ENCODE measurements around the gene CEMIP. TPM values are rescaled to one million over a fixed set of nuclear protein-coding genes. Genes with fewer than 3 reads are reported as not detected.

The CEMIP gene
- total and polyA plus RNA-seq, 12 donors: 0.08 to 2.2 (median 0.35) TPM

GRCh38 chr15:80939216-80939615 lies 160.0 kb downstream of the CEMIP start:
- Histone ChIP-seq H3K9me3 (replicated peaks in 1 of 3) (no peaks in the 10 kb centered on the region), H3K4me1 (replicated peaks in 1 of 2) (no peaks in the 10 kb centered on the region), H3K36me3 (replicated peaks in 1 of 2) (peaks cover 0 to 16% of the 10 kb centered on the region in 2 donors), H3K4me3 (no peak overlapping the region), H3K27ac (no peak overlapping the region), H3K27me3 (no peaks in the 10 kb centered on the region)
- intact Hi-C loops (cut with DNase I): no loop called here
- no peak for TF ChIP-seq CTCF (IDR thresholded peaks at IDR 0.05)
- TF ChIP-seq POLR2A (IDR thresholded peaks at IDR 0.05): no peak
- DNase-seq: no peak
- 96 to 100% (median 99%) methylated on average over 3 of the region's 3 CpGs for WGBS, 4 donors

GRCh38 chr15:80940331-80940730 lies 161.2 kb downstream of the CEMIP start:
- H3K4me3 ChIP-seq: no peak overlapping the region
- no peaks in the 10 kb centered on the region for H3K27me3 ChIP-seq
- DNase-seq: no peak
- 95 to 100% (median 96%) methylated on average over 1 to 4 of the region's 4 CpGs for WGBS, 4 donors
- intact Hi-C loops (cut with DNase I): no loop called here
- peaks cover 0 to 16% of the 10 kb centered on the region in 2 donors for H3K36me3 ChIP-seq (replicated peaks in 1 of 2)
- no peaks in the 10 kb centered on the region for H3K4me1 ChIP-seq (replicated peaks in 1 of 2)
- TF ChIP-seq POLR2A (IDR thresholded peaks at IDR 0.05) (no peak), CTCF (IDR thresholded peaks at IDR 0.05) (no peak)
- no peaks in the 10 kb centered on the region for H3K9me3 ChIP-seq (replicated peaks in 1 of 3)
- no peak overlapping the region for H3K27ac ChIP-seq

GRCh38 chr15:80940851-80941250 lies 161.7 kb downstream of the CEMIP start:
- WGBS, 4 donors: 96 to 100% (median 97%) methylated on average over 5 to 6 of the region's 6 CpGs
- no peaks in the 10 kb centered on the region for H3K9me3 ChIP-seq (replicated peaks in 1 of 3)
- peak in 1 of 7 donors; percentile 29 for DNase-seq
- no peaks in the 10 kb centered on the region for H3K4me1 ChIP-seq (replicated peaks in 1 of 2)
- intact Hi-C loops (cut with DNase I): no loop called here
- no peaks in the 10 kb centered on the region for H3K27me3 ChIP-seq
- peaks cover 0 to 16% of the 10 kb centered on the region in 2 donors for H3K36me3 ChIP-seq (replicated peaks in 1 of 2)
- no peak overlapping the region for H3K4me3 ChIP-seq
- no peak overlapping the region for H3K27ac ChIP-seq
- TF ChIP-seq CTCF (IDR thresholded peaks at IDR 0.05) (no peak), POLR2A (IDR thresholded peaks at IDR 0.05) (no peak)

- Histone ChIP-seq H3K36me3 (replicated peaks in 1 of 2) (peaks cover 0 to 27% of the 10 kb centered on the region in 2 donors), H3K9me3 (replicated peaks in 1 of 3) (no peaks in the 10 kb centered on the region), H3K27me3 (no peaks in the 10 kb centered on the region), H3K4me3 (no peak overlapping the region), H3K4me1 (replicated peaks in 1 of 2) (no peaks in the 10 kb centered on the region), H3K27ac (no peak overlapping the region)
- TF ChIP-seq CTCF (IDR thresholded peaks at IDR 0.05) (no peak), POLR2A (IDR thresholded peaks at IDR 0.05) (no peak)
- intact Hi-C loops (cut with DNase I): no loop called here
- WGBS, 4 donors: 84 to 89% (median 85%) methylated on average over 6 to 7 of the region's 7 CpGs
- DNase-seq: peak in 1 of 7 donors; percentile 9
Observed at GRCh38 chr15:80942266-80942665, 163.1 kb downstream of the CEMIP start.

Data from adrenal gland (tissue), 12 donors.